ENCODE data around the gene DES. TPM values are rescaled to one million over a fixed set of nuclear protein-coding genes. Genes with fewer than 3 reads are reported as not detected.

Gene DES
- total RNA-seq, 1 experiment from 2014 or later: not detected

- CTCF ChIA-PET: interaction anchor here (0.6 to 0.7 kb wide), 2 partner anchors 19 to 40 kb away, joined by 3 read pairs; no protein-coding TSS in a partner anchor
- Histone ChIP-seq H3K36me3 (ENCODE audit: low read depth, low read length) (peaks cover 2% of the 10 kb centered on the region; the same call in 1 of the 2 replicates), H3K27me3 (ENCODE audit: low read length) (no peaks in the 10 kb centered on the region), H3K9me2 (replicated peaks; ENCODE audit: low read length) (no peaks in the 10 kb centered on the region), H3K9me3 (ENCODE audit: low read length) (no peaks in the 10 kb centered on the region), H3K4me3 (ENCODE audit: low read length) (no peak overlapping the region), H3K9ac (ENCODE audit: low read length) (no peak overlapping the region), H3K79me2 (ENCODE audit: low read length) (no peaks in the 10 kb centered on the region), H3K4me2 (ENCODE audit: low read length) (no peak overlapping the region), H4K20me1 (ENCODE audit: low read length) (no peaks in the 10 kb centered on the region), H3K27ac (ENCODE audit: low read length) (no peak overlapping the region), H2AFZ (ENCODE audit: low read length) (no peak overlapping the region), H3K4me1 (ENCODE audit: insufficient read depth, low read length) (peaks cover 48% of the 10 kb centered on the region), H3F3A (ENCODE audit: low read length, unreplicated experiment) (no peaks in the 10 kb centered on the region)
- DNase-seq (no peak), ATAC-seq (no peak)
- intact Hi-C loops (cut with micrococcal nuclease): no loop called here
- no TSS peak for BruUV-seq (replicated peaks)
- POLR2A ChIA-PET (ENCODE audit: unreplicated experiment): no interaction called here
- no peak for TF ChIP-seq CTCF (conservative IDR thresholded peaks at IDR 0.05; ENCODE audit: low read depth, low read length)
- no peak for TF ChIP-seq EZH2 (IDR thresholded peaks at IDR 0.05; ENCODE audit: low read length, unreplicated experiment)
- no peak for TF ChIP-seq EZH2phosphoT487 (IDR thresholded peaks at IDR 0.05; ENCODE audit: borderline replicate concordance, low read length)
Observed at GRCh38 chr2:219455581-219455980, 37.4 kb downstream of the DES start.

GRCh38 chr2:219457784-219458369 lies 39.7 kb downstream of the DES start:
- H3K79me2 ChIP-seq (ENCODE audit: low read length): no peaks in the 10 kb centered on the region
- no peaks in the 10 kb centered on the region for H3K9me3 ChIP-seq (ENCODE audit: low read length)
- H3K27me3 ChIP-seq (ENCODE audit: low read length): no peaks in the 10 kb centered on the region
- no peak overlapping the region for H3K9ac ChIP-seq (ENCODE audit: low read length)
- no peak for TF ChIP-seq EZH2 (IDR thresholded peaks at IDR 0.05; ENCODE audit: low read length, unreplicated experiment)
- no peak for TF ChIP-seq EZH2phosphoT487 (IDR thresholded peaks at IDR 0.05; ENCODE audit: borderline replicate concordance, low read length)
- TF ChIP-seq CTCF (conservative IDR thresholded peaks at IDR 0.05; ENCODE audit: low read depth, low read length): peak; percentile 41
- H3K9me2 ChIP-seq (replicated peaks; ENCODE audit: low read length): no peaks in the 10 kb centered on the region
- intact Hi-C loops (cut with micrococcal nuclease): loop anchor here (1.0 to 2.0 kb wide), 2 partner anchors 28 to 43 kb away; no protein-coding TSS in a partner anchor
- peak; percentile 18 for ATAC-seq
- no peaks in the 10 kb centered on the region for H3F3A ChIP-seq (ENCODE audit: low read length, unreplicated experiment)
- ChIA-PET CTCF (interaction anchor here (0.6 kb wide), 1 partner anchor 64 kb away, joined by 4 read pairs; no protein-coding TSS in a partner anchor), POLR2A (ENCODE audit: unreplicated experiment) (no interaction called here)
- peak; percentile 58 for DNase-seq
- no peaks in the 10 kb centered on the region; the same call in 1 of the 2 replicates for H3K36me3 ChIP-seq (ENCODE audit: low read depth, low read length)
- 0 out of 2 replicates have a peak overlapping the region, but pooled peaks have one; percentile 27 for H2AFZ ChIP-seq (ENCODE audit: low read length)
- H3K27ac ChIP-seq (ENCODE audit: low read length): peak overlapping the region; percentile 55
- H4K20me1 ChIP-seq (ENCODE audit: low read length): no peaks in the 10 kb centered on the region
- H3K4me1 ChIP-seq (ENCODE audit: insufficient read depth, low read length): peaks cover 35% of the 10 kb centered on the region
- BruUV-seq (replicated peaks): no TSS peak
- H3K4me2 ChIP-seq (ENCODE audit: low read length): peak overlapping the region; percentile 42
- no peak overlapping the region for H3K4me3 ChIP-seq (ENCODE audit: low read length)

- Histone ChIP-seq H3K27me3 (ENCODE audit: low read length) (no peaks in the 10 kb centered on the region), H3K36me3 (ENCODE audit: low read depth, low read length) (no peaks in the 10 kb centered on the region; the same call in 1 of the 2 replicates), H3K4me1 (ENCODE audit: insufficient read depth, low read length) (peaks cover 23% of the 10 kb centered on the region), H3K9me3 (ENCODE audit: low read length) (no peaks in the 10 kb centered on the region), H3K79me2 (ENCODE audit: low read length) (no peaks in the 10 kb centered on the region), H3K27ac (ENCODE audit: low read length) (no peak overlapping the region), H3K9me2 (replicated peaks; ENCODE audit: low read length) (no peaks in the 10 kb centered on the region), H3K9ac (ENCODE audit: low read length) (no peak overlapping the region), H3K4me2 (ENCODE audit: low read length) (no peak overlapping the region), H3K4me3 (ENCODE audit: low read length) (no peak overlapping the region), H3F3A (ENCODE audit: low read length, unreplicated experiment) (no peaks in the 10 kb centered on the region), H4K20me1 (ENCODE audit: low read length) (no peaks in the 10 kb centered on the region), H2AFZ (ENCODE audit: low read length) (no peak overlapping the region)
- BruUV-seq (replicated peaks): no TSS peak
- intact Hi-C loops (cut with micrococcal nuclease): loop anchor here (1.0 to 2.0 kb wide), 2 partner anchors 29 to 42 kb away; no protein-coding TSS in a partner anchor
- TF ChIP-seq EZH2 (IDR thresholded peaks at IDR 0.05; ENCODE audit: low read length, unreplicated experiment) (no peak), CTCF (conservative IDR thresholded peaks at IDR 0.05; ENCODE audit: low read depth, low read length) (no peak), EZH2phosphoT487 (IDR thresholded peaks at IDR 0.05; ENCODE audit: borderline replicate concordance, low read length) (no peak)
- CTCF ChIA-PET: interaction anchor here (1.0 kb wide), 3 partner anchors 51 to 71 kb away, joined by 3 to 15 read pairs (median 4); no protein-coding TSS in a partner anchor
- ATAC-seq: no peak
- DNase-seq: no peak
- POLR2A ChIA-PET (ENCODE audit: unreplicated experiment): no interaction called here
Observed at GRCh38 chr2:219458996-219459395, 40.8 kb downstream of the DES start.
